SK-N-SH treated with all-trans-retinoic acid at 6 μM for 48 hours (cell line): Measurements from ENCODE around the gene AUH.
"Not testable (repeated sequence)": the region's sequence is repeated elsewhere in the genome, so short reads cannot be mapped to it uniquely, and the experiment has no call there.

Experiments used
- ATAC-seq: fragments of 200-7000 bp; cut with Tn5 transposase; 3 replicates; pipeline ENCODE4 v1.9.1; 2020; ENCODE audit warnings: mild to moderate bottlenecking, moderate library complexity
- BACH2 ChIP-seq: fragments of 250-450 bp; sonication (Bioruptor Pico); IDR thresholded peaks from 2 replicates; pipeline ENCODE4 v1.9.0; 2021; ENCODE audit warnings: mild to moderate bottlenecking, borderline replicate concordance
- CREB5 ChIP-seq: fragments of 250-450 bp; sonication (Bioruptor Pico); IDR thresholded peaks from 2 replicates; pipeline ENCODE4 v1.5.1; 2020; ENCODE audit warnings: low read depth, mild to moderate bottlenecking, moderate library complexity
- CSDC2 ChIP-seq: fragments of 250-450 bp; sonication (Bioruptor Pico); IDR thresholded peaks from 2 replicates; pipeline ENCODE4 v1.5.0; 2020; ENCODE audit warnings: mild to moderate bottlenecking, moderate library complexity
- ESRRG ChIP-seq: fragments of 250-450 bp; sonication (Bioruptor Pico); IDR thresholded peaks from 2 replicates; pipeline ENCODE4 v1.6.1; 2021; ENCODE audit warnings: mild to moderate bottlenecking
- GLIS3 ChIP-seq: fragments of 250-450 bp; sonication (Bioruptor Pico); IDR thresholded peaks from 2 replicates; pipeline ENCODE4 v1.5.0; 2020; ENCODE audit warnings: mild to moderate bottlenecking, moderate library complexity
- ISL1 ChIP-seq: fragments of 250-450 bp; sonication (Bioruptor Pico); IDR thresholded peaks from 2 replicates; pipeline ENCODE4 v2.1.2; 2022; ENCODE audit warnings: mild to moderate bottlenecking, moderate library complexity
- PPARA ChIP-seq: fragments of 250-450 bp; sonication (Bioruptor Pico); IDR thresholded peaks from 2 replicates; pipeline ENCODE4 v1.5.0; 2020; ENCODE audit warnings: mild to moderate bottlenecking, borderline replicate concordance
- RARB ChIP-seq: fragments of 250-450 bp; sonication (Bioruptor Pico); IDR thresholded peaks from 2 replicates; pipeline ENCODE4 v1.8.0; 2021; ENCODE audit warnings: mild to moderate bottlenecking, moderate library complexity
- SNAI2 ChIP-seq: fragments of 250-450 bp; sonication (Bioruptor Pico); IDR thresholded peaks from 2 replicates; pipeline ENCODE4 v1.5.0; 2020; ENCODE audit warnings: mild to moderate bottlenecking, moderate library complexity
- TCF4 ChIP-seq: fragments of 250-450 bp; sonication (Bioruptor Pico); IDR thresholded peaks from 2 replicates; pipeline ENCODE4 v1.8.0; 2021; ENCODE audit warnings: mild to moderate bottlenecking, moderate library complexity, borderline replicate concordance
- TOX ChIP-seq: fragments of 250-450 bp; sonication (Bioruptor Pico); IDR thresholded peaks from 2 replicates; pipeline ENCODE4 v1.8.0; 2021; ENCODE audit warnings: mild to moderate bottlenecking, moderate library complexity, borderline replicate concordance
- ZC3H10 ChIP-seq: fragments of 250-450 bp; sonication (Bioruptor Pico); IDR thresholded peaks from 2 replicates; pipeline ENCODE4 v1.5.1; 2021; ENCODE audit warnings: mild to moderate bottlenecking, moderate library complexity
- ZFP3 ChIP-seq: fragments of 250-450 bp; sonication (Bioruptor Pico); IDR thresholded peaks from 2 replicates; pipeline ENCODE4 v1.5.0; 2020; ENCODE audit warnings: mild to moderate bottlenecking, moderate library complexity
- ZFP30 ChIP-seq: fragments of 450-650 bp; formaldehyde crosslinking; IDR thresholded peaks from 2 replicates; pipeline ENCODE4 v1.5.0; 2022; ENCODE audit warnings: mild to moderate bottlenecking, moderate library complexity
- ZNF565 ChIP-seq: fragments of 450-650 bp; formaldehyde crosslinking; conservative IDR thresholded peaks from 2 replicates; pipeline ENCODE4 v1.5.0; 2020; ENCODE audit warnings: low read depth, mild to moderate bottlenecking, moderate library complexity
- ZNF70 ChIP-seq: fragments of 450-650 bp; formaldehyde crosslinking; IDR thresholded peaks from 2 replicates; pipeline ENCODE4 v1.5.0; 2020; ENCODE audit warnings: mild to moderate bottlenecking, moderate library complexity
- ZNF8 ChIP-seq: fragments of 450-650 bp; formaldehyde crosslinking; IDR thresholded peaks from 2 replicates; pipeline ENCODE4 v1.5.0; 2020; ENCODE audit warnings: mild to moderate bottlenecking, moderate library complexity
- TF ChIP-seq, protein P1 (sequence below): fragments of 250-450 bp; sonication (Bioruptor Pico); IDR thresholded peaks from 2 replicates; pipeline ENCODE4 v1.5.1; 2021; ENCODE audit warnings: mild to moderate bottlenecking, moderate library complexity
- TF ChIP-seq, protein P2 (sequence below): fragments of 250-450 bp; sonication (Bioruptor Pico); IDR thresholded peaks from 2 replicates; pipeline ENCODE4 v1.8.0; 2020; ENCODE audit warnings: mild to moderate bottlenecking, moderate library complexity, borderline replicate concordance

Gene AUH

DNA sequence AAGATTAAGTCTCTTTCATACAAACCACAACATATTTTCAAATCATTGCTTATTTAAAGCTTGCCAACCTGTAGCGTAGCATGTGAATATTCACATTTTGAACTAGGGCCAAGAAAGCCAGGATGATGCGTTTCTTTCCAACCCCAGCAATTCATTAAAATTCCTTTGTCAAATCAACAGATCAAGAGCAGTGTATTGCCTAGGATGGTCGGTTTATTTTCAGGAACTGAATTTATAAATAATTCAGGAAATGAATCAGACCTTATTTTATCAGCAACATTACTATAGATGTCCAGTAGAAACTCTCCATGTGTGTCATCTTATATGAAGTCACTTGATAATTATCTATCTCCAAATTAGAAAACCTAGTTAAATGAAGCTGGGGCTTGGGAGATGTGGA lies 13.2 kb upstream of the AUH start:
- TF ChIP-seq, protein P1, sequence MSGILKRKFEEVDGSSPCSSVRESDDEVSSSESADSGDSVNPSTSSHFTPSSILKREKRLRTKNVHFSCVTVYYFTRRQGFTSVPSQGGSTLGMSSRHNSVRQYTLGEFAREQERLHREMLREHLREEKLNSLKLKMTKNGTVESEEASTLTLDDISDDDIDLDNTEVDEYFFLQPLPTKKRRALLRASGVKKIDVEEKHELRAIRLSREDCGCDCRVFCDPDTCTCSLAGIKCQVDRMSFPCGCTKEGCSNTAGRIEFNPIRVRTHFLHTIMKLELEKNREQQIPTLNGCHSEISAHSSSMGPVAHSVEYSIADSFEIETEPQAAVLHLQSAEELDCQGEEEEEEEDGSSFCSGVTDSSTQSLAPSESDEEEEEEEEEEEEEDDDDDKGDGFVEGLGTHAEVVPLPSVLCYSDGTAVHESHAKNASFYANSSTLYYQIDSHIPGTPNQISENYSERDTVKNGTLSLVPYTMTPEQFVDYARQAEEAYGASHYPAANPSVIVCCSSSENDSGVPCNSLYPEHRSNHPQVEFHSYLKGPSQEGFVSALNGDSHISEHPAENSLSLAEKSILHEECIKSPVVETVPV (CRISPR knock-in tag): no peak
- TF ChIP-seq ZC3H10 (CRISPR knock-in tag) (peak; percentile 83; the same call in 1 of the 2 replicates), ESRRG (CRISPR knock-in tag) (no peak), ZNF565 (CRISPR knock-in tag) (no peak), ZFP3 (CRISPR knock-in tag) (0 out of 2 replicates have a peak, but pooled peaks have one; percentile 61), TOX (CRISPR knock-in tag) (no peak; the same call in 1 of the 2 replicates), RARB (no peak), ZFP30 (CRISPR knock-in tag) (no peak), CREB5 (CRISPR knock-in tag) (peak; percentile 77), CSDC2 (no peak), SNAI2 (CRISPR knock-in tag) (peak; percentile 47; the same call in 1 of the 2 replicates), GLIS3 (no peak), TCF4 (peak; percentile 62; the same call in 1 of the 2 replicates), ISL1 (CRISPR knock-in tag) (peak; percentile 94), PPARA (no peak)
- TF ChIP-seq, protein P2, sequence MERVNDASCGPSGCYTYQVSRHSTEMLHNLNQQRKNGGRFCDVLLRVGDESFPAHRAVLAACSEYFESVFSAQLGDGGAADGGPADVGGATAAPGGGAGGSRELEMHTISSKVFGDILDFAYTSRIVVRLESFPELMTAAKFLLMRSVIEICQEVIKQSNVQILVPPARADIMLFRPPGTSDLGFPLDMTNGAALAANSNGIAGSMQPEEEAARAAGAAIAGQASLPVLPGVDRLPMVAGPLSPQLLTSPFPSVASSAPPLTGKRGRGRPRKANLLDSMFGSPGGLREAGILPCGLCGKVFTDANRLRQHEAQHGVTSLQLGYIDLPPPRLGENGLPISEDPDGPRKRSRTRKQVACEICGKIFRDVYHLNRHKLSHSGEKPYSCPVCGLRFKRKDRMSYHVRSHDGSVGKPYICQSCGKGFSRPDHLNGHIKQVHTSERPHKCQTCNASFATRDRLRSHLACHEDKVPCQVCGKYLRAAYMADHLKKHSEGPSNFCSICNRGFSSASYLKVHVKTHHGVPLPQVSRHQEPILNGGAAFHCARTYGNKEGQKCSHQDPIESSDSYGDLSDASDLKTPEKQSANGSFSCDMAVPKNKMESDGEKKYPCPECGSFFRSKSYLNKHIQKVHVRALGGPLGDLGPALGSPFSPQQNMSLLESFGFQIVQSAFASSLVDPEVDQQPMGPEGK: no peak
- ATAC-seq: peak; percentile 88

DNA sequence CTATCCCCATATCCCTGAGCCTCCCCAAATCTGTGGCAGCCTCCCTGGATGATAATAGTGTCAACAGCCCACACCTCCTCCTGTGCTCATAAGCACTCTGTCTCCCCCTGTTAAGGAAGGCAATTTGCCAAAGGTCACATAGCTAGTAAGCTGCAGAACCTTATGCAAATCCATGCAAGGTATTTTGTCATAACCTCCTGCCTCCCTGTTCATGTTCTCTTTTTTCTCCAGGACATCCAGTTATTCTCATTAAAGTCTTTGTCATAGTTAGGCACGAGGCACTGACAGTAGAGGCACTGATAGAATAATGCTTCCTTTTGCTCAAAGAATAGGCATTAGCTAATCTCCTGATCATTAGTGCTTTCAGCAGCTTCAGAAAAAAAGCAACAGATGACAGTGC lies 10.2 kb upstream of the AUH start:
- TF ChIP-seq ISL1 (CRISPR knock-in tag) (peak; percentile 56), TOX (CRISPR knock-in tag) (no peak)
- ATAC-seq: no peak

DNA sequence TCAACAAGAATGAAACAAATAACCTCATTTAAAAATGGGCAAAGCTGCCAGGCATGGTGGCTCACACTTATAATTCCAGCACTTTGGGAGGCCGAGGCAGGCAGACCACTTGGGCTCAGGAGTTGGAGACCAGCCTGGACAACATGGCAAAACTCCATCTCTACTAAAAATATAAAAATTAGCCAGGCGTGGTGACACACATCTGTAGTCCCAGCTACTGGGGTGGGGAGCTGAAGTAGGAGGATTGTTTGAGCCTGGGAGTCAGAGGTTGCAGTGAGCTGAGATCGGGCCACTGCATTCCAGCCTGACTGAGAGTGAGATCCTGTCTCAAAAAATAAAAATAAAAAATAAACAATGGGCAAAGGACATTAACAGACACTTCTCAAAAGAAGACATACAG lies 8.3 kb upstream of the AUH start:
- ATAC-seq: not testable (repeated sequence)

GRCh38 chr9:91364702-91365101 lies 3.0 kb upstream of the AUH start:
- TF ChIP-seq, protein P2: no peak
- no peak for TF ChIP-seq ZNF565 (CRISPR knock-in tag)
- no peak for TF ChIP-seq ZNF8
- no peak for TF ChIP-seq ISL1 (CRISPR knock-in tag)
- no peak for TF ChIP-seq CSDC2
- no peak for TF ChIP-seq BACH2
- no peak for TF ChIP-seq GLIS3
- ATAC-seq: no peak

DNA sequence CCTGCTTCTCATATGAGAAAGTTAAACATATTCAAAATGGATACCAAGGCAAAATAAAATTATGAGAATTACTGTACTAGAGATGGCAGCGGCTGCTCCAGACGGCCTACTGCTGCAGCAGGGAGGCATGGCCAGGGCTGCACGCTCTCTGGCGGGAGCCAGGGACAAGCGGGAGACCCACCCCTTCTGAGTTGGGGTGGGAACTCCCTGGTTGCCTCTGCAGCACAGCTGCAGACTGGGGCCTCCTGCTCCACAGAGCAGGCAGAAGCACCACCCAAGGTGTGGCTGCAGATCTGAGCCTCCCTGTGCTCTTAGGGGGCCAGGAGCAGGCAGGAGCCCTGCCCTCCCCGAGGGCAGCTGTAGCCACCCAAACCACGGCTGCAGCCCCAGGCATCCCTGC lies 2.3 kb upstream of the AUH start:
- TF ChIP-seq ZNF70 (CRISPR knock-in tag) (no peak), ZNF565 (CRISPR knock-in tag) (no peak), RARB (no peak), BACH2 (no peak), CREB5 (CRISPR knock-in tag) (no peak), ESRRG (CRISPR knock-in tag) (no peak), ISL1 (CRISPR knock-in tag) (no peak), ZFP30 (CRISPR knock-in tag) (no peak)
- no peak for ATAC-seq
